Cardiac fibroblast (primary cell): ENCODE data around the gene UBLCP1.
A peak's percentile ranks its signal among the peaks of the same experiment; 100 is the strongest.
"Not testable (repeated sequence)": the region's sequence is repeated elsewhere in the genome, so short reads cannot be mapped to it uniquely, and the experiment has no call there.

ENCODE experiments used
- DNase-seq, 2 donors: peaks; one replicate each; pipeline versions ENCODE4 v3.0.0 to v3.0.0-alpha.2; 2010; ENCODE audit warnings: low read depth in 2 of 2
- H3K4me3 ChIP-seq, 2 donors: replicated peaks in 1 of 2; 1 replicate in 1 of 2; 2 replicates in 1 of 2; pipeline ENCODE4 v1.5.1; 2011; ENCODE audit warnings: low read depth in 2 of 2, low read length in 2 of 2, mild to moderate bottlenecking in 2 of 2, moderate library complexity in 1 of 2
- TF ChIP-seq, protein P1 (sequence below): IDR thresholded peaks from one replicate; pipeline ENCODE4 v1.5.1; 2011; ENCODE audit warnings: low read depth, mild to moderate bottlenecking, low read length, inconsistent platforms

Gene UBLCP1

DNA sequence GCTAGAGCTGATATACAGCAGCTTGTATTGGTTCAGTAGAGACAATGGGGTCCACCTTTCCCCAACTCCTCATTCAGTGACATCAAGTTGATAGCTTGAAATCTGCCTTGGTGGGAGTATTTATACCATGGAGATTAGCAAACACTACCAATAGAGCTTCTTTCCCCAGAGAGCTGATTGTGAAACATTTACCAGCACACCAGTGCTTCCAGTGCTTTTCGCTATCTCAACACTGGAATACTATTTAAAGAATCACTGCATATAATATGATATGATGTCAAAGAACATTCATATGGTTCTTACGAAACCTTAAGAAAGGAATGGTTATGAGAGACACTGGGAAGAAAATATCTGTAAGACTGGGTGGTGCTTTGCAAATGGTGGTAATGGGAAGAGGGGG is 31.9 kb upstream of the UBLCP1 start:
- no peak overlapping the region for H3K4me3 ChIP-seq
- DNase-seq: peak; percentile 69 to 80
- TF ChIP-seq, protein P1, sequence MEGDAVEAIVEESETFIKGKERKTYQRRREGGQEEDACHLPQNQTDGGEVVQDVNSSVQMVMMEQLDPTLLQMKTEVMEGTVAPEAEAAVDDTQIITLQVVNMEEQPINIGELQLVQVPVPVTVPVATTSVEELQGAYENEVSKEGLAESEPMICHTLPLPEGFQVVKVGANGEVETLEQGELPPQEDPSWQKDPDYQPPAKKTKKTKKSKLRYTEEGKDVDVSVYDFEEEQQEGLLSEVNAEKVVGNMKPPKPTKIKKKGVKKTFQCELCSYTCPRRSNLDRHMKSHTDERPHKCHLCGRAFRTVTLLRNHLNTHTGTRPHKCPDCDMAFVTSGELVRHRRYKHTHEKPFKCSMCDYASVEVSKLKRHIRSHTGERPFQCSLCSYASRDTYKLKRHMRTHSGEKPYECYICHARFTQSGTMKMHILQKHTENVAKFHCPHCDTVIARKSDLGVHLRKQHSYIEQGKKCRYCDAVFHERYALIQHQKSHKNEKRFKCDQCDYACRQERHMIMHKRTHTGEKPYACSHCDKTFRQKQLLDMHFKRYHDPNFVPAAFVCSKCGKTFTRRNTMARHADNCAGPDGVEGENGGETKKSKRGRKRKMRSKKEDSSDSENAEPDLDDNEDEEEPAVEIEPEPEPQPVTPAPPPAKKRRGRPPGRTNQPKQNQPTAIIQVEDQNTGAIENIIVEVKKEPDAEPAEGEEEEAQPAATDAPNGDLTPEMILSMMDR: no peak

DNA sequence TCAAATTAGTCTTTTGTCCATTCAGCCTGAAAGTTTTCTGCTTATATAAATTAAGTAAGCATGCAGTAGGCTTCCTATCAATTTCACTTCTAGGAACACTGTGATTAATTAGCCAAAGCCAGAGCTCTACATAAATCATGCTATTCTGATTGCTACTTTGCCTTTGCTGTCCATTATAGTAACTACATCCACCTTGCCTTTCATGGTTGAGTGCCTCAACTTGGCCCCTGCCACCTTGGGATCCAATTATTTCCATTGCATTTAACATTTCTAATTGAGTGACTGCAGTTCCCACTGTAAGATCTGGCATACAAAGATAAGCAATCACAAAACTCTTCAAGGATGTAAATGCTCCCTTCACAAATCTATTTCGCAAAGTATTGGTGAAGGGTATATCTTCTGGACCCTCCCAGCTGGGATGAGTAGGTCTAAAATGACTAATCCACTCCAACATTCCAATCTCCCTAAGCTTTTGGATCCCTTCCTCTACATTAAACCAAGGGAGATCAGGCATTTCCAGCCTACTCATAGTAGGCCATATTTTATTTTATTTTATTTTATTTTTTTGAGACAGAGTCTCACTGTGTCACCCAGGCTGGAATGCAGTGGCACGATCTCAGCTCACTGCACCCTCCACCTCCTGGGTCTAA is 27.1 kb upstream of the UBLCP1 start:
- DNase-seq, H3K4me3 ChIP-seq: not testable (repeated sequence)

DNA sequence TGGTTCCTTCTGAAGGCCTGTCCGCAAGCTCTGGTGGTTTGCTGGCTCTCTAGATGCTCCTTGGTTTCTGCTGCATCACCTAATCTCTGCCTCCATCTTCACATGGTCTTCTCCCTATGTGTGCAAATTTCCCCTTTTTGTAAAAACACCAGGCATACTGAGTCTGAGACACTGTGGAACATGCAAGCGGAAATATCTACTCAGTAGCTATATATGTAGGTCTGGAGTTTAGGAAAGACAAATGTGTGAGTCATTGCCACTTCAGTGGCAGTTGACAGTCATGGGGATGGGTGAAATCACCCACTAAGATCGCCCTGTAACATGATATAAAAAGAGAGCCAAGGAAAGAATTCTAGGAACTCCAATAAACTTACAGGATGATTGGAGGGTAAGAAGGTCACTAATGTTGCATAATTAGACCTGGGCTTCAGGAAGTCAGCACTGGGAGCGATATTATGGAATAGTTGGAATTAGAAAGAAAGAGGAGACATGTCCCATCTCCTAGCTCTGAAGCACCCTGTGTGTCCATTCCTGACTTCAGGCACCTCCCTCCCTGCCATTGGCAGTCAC is 22.7 kb upstream of the UBLCP1 start:
- TF ChIP-seq, protein P1: no peak
- H3K4me3 ChIP-seq: no peak overlapping the region
- peak in 1 of 2 donors; percentile 45 for DNase-seq

DNA sequence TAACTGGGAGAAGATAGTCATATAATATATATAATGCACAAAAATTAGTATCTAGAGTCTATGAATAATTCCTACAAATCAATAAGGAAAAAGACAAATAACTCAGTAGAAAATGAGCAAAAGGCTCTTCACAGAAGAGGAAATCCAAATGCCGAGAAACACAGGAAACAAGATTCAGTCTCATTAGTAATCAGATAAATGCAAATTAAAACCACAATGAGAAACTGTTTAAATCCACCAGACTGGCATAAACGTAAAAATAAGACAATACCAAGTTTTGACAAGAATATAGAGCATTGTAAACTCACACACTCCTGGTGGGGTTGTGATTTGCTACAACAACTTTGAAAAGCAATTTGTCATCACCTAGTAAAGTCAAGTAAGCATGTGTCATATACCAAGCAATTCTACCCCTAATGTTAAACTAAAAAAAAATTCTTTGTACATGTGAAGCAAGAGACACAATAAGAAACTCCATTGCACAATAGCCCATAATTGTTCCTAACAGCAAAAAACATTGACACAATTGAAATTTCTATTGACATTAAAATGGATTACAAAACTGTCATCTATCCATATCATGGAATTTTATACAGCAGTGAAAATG is 21.0 kb upstream of the UBLCP1 start:
- peak in 1 of 2 donors; percentile 51 for DNase-seq
- TF ChIP-seq, protein P1: no peak
- H3K4me3 ChIP-seq: no peak overlapping the region

DNA sequence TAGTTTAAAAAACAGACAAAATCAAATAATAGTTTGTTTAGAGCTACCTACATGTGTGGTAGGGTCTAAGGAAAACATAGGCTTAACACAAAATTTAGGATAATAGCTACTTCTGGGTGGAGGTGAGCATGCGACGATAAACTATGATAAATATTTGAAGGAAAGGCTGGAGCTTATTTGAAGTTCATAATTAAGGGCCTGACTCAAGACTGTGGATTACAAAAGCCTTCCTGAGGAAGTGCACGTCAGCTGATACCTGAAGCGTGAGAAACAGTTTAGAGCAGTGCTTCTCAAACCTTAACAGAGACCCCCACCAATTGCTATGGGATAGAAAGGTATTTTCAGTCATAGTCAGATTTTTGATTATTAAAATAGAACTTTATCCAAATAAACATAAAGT is 20.4 kb upstream of the UBLCP1 start:
- DNase-seq: peak in 1 of 2 donors; percentile 17
- TF ChIP-seq, protein P1: no peak
- H3K4me3 ChIP-seq: no peak overlapping the region

DNA sequence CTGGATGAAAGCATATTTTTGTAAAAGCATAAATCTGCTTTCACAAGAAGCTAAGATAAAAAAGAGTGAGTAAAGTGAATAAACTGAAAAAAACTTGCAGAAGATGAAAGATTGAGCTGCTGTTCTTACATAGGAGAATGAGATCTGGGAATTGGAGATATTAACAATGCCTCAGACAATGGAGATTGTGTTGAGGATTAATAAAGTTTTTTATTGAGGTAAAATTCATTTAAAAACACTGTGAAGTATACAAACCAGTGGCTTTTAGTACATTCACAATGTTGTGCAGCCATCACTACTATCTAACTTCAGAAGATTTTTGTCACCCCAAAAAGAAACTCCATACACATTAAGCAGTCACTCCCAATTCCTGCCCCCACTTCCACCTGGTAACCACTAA is 19.7 kb upstream of the UBLCP1 start:
- no peak for DNase-seq
- H3K4me3 ChIP-seq: no peak overlapping the region
- TF ChIP-seq, protein P1: no peak

DNA sequence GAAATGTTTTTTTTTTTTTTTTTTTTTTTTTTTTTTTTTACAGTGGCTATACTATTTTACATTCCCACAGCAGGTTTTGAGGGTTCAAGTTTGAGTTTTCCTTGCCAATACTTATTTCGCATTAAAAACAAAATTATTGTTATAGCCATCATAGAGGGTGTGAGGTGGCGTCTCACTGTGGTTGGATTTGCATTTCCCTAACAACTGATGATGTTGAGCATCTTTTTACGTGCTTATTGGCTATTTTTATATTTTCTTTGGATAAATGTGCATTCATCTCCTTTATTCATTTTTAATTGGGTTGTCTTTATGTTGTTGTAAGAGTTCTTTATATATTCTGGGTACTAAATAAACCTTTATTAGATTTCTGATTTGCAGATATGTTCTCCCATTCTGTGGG is 18.9 kb upstream of the UBLCP1 start:
- DNase-seq: no peak
- no peak overlapping the region for H3K4me3 ChIP-seq
- TF ChIP-seq, protein P1: no peak
